Gastroesophageal sphincter (tissue), 3 donors: Measurements from ENCODE around the gene MOGAT2.

Experiments
- POLR2A ChIP-seq, 2 donors: fragments of 450-650 bp; IDR thresholded peaks; one replicate each; pipeline ENCODE4 v1.6.1; 2017; ENCODE audit warnings: antibody characterized with exemption in 2 of 2, mild to moderate bottlenecking in 2 of 2, moderate library complexity in 1 of 2
- TF ChIP-seq, protein P1 (sequence below), 4 experiments: fragments of 200-600 bp in 2 of 4; fragments of 450-650 bp in 2 of 4; sonication (generic) in 1 of 4; IDR thresholded peaks; one replicate each; pipeline ENCODE4 v1.5.1; 2017 to 2019; ENCODE audit warnings: antibody characterized with exemption in 4 of 4, mild to moderate bottlenecking in 2 of 4, moderate library complexity in 2 of 4

DNA sequence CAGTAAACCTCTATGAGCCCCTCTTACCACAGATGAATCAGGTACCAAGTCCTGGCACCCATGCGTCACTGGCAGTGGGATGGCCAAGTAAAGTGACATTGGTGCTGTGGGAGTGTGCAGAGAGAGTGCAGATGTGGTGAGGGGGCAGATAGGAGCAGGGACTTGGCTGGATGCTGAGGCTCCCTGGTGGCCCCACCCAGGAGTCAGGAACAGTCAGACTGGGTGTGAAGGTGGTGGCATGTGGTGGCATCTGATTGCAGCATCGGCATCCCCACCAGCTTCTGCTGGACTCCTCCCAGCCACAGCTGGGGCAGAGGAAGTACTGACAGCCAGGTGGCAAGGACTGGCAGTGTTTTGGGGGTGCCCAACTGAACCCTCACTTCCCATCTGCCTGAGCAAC is 62.3 kb downstream of the MOGAT2 start:
- TF ChIP-seq, protein P1, sequence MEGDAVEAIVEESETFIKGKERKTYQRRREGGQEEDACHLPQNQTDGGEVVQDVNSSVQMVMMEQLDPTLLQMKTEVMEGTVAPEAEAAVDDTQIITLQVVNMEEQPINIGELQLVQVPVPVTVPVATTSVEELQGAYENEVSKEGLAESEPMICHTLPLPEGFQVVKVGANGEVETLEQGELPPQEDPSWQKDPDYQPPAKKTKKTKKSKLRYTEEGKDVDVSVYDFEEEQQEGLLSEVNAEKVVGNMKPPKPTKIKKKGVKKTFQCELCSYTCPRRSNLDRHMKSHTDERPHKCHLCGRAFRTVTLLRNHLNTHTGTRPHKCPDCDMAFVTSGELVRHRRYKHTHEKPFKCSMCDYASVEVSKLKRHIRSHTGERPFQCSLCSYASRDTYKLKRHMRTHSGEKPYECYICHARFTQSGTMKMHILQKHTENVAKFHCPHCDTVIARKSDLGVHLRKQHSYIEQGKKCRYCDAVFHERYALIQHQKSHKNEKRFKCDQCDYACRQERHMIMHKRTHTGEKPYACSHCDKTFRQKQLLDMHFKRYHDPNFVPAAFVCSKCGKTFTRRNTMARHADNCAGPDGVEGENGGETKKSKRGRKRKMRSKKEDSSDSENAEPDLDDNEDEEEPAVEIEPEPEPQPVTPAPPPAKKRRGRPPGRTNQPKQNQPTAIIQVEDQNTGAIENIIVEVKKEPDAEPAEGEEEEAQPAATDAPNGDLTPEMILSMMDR (IDR thresholded peaks at IDR 0.05) = no peak
- no peak for TF ChIP-seq POLR2A (IDR thresholded peaks at IDR 0.05)
